Measurements from ENCODE around the gene TIMP2.
"Not testable (repeated sequence)": the region's sequence is repeated elsewhere in the genome, so short reads cannot be mapped to it uniquely, and the experiment has no call there.

The TIMP2 gene

GRCh38 chr17:78904371-78904770, 20.8 kb downstream of the TIMP2 start:
- Histone ChIP-seq H3K36me3 (ENCODE audit: control insufficient read depth, insufficient read depth, low read length) (no peaks in the 10 kb centered on the region), H3K4me3 (replicated peaks; ENCODE audit: low read depth, low read length) (no peak overlapping the region), H3K27me3 (replicated peaks; ENCODE audit: control insufficient read depth, insufficient read depth, low read length) (peaks cover 2% of the 10 kb centered on the region)
- no peak for DNase-seq (ENCODE audit: extremely low read depth, insufficient read length)
- TF ChIP-seq CTCF (IDR thresholded peaks at IDR 0.05; ENCODE audit: insufficient read depth, low read length, poor library complexity, severe bottlenecking) = no peak

- no peaks in the 10 kb centered on the region for H3K36me3 ChIP-seq (ENCODE audit: control insufficient read depth, insufficient read depth, low read length)
- H3K27me3 ChIP-seq (replicated peaks; ENCODE audit: control insufficient read depth, insufficient read depth, low read length) = peaks cover 2% of the 10 kb centered on the region
- no peak for DNase-seq (ENCODE audit: extremely low read depth, insufficient read length)
- H3K4me3 ChIP-seq (replicated peaks; ENCODE audit: low read depth, low read length) = no peak within 1 kb of the TSS
- no peak for TF ChIP-seq CTCF (IDR thresholded peaks at IDR 0.05; ENCODE audit: insufficient read depth, low read length, poor library complexity, severe bottlenecking)
These were observed 21.9 kb downstream of the TIMP2 start, which contains the start of gene CEP295NL for GRCh38 chr17:78903101-78903779. Gene CEP295NL (minus strand): TSS chr17:78903201. CDS start chr17:78901828, 1,373 bp downstream.

- not testable (repeated sequence) for H3K27me3 ChIP-seq (replicated peaks; ENCODE audit: control insufficient read depth, insufficient read depth, low read length); H3K36me3 ChIP-seq (ENCODE audit: control insufficient read depth, insufficient read depth, low read length); H3K4me3 ChIP-seq (replicated peaks; ENCODE audit: low read depth, low read length); DNase-seq (ENCODE audit: extremely low read depth, insufficient read length)
These were observed 23.0 kb downstream of the TIMP2 start for GRCh38 chr17:78902231-78902630.

GRCh38 chr17:78901806-78902205, 23.4 kb downstream of the TIMP2 start:
- no peak for TF ChIP-seq CTCF (IDR thresholded peaks at IDR 0.05; ENCODE audit: insufficient read depth, low read length, poor library complexity, severe bottlenecking)
- no peaks in the 10 kb centered on the region for H3K36me3 ChIP-seq (ENCODE audit: control insufficient read depth, insufficient read depth, low read length)
- H3K27me3 ChIP-seq (replicated peaks; ENCODE audit: control insufficient read depth, insufficient read depth, low read length) = peaks cover 2% of the 10 kb centered on the region
- no peak for DNase-seq (ENCODE audit: extremely low read depth, insufficient read length)
- H3K4me3 ChIP-seq (replicated peaks; ENCODE audit: low read depth, low read length) = no peak overlapping the region

- DNase-seq (ENCODE audit: extremely low read depth, insufficient read length) = no peak
- peaks cover 2% of the 10 kb centered on the region for H3K27me3 ChIP-seq (replicated peaks; ENCODE audit: control insufficient read depth, insufficient read depth, low read length)
- no peaks in the 10 kb centered on the region for H3K36me3 ChIP-seq (ENCODE audit: control insufficient read depth, insufficient read depth, low read length)
- no peak for TF ChIP-seq CTCF (IDR thresholded peaks at IDR 0.05; ENCODE audit: insufficient read depth, low read length, poor library complexity, severe bottlenecking)
- H3K4me3 ChIP-seq (replicated peaks; ENCODE audit: low read depth, low read length) = no peak overlapping the region
These were observed 24.4 kb downstream of the TIMP2 start for GRCh38 chr17:78900816-78901215.

- DNase-seq (ENCODE audit: extremely low read depth, insufficient read length) = no peak
- Histone ChIP-seq H3K27me3 (replicated peaks; ENCODE audit: control insufficient read depth, insufficient read depth, low read length) (peaks cover 2% of the 10 kb centered on the region), H3K36me3 (ENCODE audit: control insufficient read depth, insufficient read depth, low read length) (no peaks in the 10 kb centered on the region), H3K4me3 (replicated peaks; ENCODE audit: low read depth, low read length) (no peak overlapping the region)
- no peak for TF ChIP-seq CTCF (IDR thresholded peaks at IDR 0.05; ENCODE audit: insufficient read depth, low read length, poor library complexity, severe bottlenecking)
These were observed 25.6 kb downstream of the TIMP2 start for GRCh38 chr17:78899361-78900260.

Data from GM06990 (cell line).